GM19438 (cell line): ENCODE data around the gene STK38L.

ENCODE experiments used
- ATAC-seq: cut with Tn5 transposase; IDR thresholded peaks from one replicate; pipeline ENCODE4 v1.9.1; 2021; ENCODE audit warnings: low read depth; ENCODE audit not compliant: unreplicated experiment

Gene STK38L

GRCh38 chr12:27272373-27273028 lies 28.4 kb downstream of the STK38L start:
- ATAC-seq: no peak

- ATAC-seq: no peak
Observed at GRCh38 chr12:27273114-27273513, 29.0 kb downstream of the STK38L start.

DNA sequence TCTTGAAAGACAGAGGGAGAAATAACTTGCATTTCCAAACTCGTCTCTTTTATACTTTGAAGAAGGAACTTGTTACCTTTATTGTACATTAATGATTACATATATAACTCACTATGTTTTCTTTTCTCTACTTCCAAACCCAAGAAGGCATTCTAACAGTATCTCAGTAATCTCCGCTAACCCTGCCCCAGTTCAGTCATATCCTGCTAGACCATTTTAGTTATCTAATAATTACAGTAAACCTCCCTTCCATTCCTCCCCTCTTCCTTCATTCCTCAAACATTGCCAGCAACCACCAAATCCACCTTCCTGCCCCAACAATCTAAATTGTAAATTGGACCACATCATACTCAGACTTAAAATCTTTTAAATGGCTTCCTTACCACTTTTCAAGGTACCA lies 30.6 kb downstream of the STK38L start:
- no peak for ATAC-seq

GRCh38 chr12:27276275-27276674 lies 32.2 kb downstream of the STK38L start:
- ATAC-seq: no peak

- no peak for ATAC-seq
Observed at GRCh38 chr12:27277846-27278260, 33.8 kb downstream of the STK38L start.

DNA sequence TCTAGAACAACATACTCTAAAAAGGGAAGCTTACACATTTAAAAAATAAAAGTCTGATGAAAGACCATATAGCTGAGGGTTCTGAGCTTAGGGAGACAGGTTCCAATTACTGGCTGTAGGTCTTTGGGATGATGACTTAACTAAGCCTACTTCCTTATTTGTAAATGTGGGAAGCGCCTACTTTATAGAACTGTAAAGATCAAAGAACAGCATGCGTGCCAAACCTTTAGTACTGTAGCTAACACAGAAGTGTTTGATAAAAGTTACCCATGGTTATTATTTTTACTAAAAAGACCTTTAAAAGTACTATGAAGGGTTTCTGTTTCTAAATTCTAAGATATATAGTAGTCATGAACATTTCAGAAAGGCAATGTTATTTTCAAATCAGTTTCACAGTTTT lies 35.7 kb downstream of the STK38L start:
- no peak for ATAC-seq

DNA sequence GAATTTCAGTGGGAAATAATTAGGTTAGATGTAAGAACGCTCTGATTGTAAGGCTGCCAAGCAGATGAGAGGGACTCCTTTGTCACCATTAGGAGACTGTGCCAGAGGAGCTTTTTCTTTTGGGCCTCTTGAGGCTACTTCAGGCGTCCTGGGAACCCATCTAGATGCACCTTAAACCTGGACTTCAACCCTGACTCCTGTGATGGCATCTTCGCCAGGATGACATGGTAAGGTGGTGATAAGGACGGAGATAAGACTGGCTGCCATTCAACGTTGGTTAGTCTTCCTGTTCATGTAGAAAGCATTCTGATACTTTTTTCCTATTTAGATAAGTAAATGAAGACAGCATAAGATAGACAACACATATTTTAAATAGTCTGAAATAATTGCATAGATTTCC lies 36.3 kb downstream of the STK38L start:
- ATAC-seq: no peak

- ATAC-seq: no peak
Observed at GRCh38 chr12:27282754-27283153, 38.7 kb downstream of the STK38L start.

DNA sequence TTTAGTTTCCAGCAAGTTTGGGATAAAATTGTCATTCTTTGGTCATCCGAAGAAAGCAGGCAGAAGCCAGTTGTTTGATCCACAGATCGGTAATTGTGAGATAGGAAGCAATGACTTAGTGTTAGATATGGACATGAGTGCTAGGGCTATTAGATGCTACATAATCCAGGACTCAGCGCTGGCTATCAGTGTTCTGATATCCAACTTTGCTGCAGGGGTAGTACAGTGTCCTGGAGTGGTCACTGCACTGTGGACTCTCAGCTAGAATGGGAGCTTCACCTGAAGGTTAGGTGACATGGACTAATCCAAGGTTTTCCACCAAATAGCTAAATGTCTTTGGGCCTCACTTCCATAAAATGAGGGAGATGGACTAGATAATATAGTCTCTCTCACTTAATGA lies 39.9 kb downstream of the STK38L start:
- no peak for ATAC-seq

DNA sequence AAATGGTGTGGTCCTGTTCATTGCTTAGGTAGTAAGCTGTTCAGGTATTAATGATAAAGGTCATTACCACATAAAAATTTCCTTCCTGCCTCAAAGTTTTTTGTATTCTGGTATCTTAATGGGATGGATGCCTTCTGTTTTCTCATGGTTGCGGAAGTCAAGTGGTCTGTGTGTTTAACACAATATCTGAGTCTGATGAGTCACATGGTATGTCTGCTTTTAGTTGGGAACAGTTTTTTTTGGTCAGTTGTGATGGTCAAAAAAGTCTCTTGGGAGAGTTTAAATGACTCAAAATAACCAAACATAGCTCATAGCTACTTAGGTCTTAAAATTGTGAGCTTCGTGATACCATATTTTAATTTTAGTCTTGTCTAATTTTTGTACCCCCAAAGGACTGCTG lies 40.7 kb downstream of the STK38L start:
- ATAC-seq: no peak

- ATAC-seq: no peak
Observed at GRCh38 chr12:27285403-27285802, 41.3 kb downstream of the STK38L start.

DNA sequence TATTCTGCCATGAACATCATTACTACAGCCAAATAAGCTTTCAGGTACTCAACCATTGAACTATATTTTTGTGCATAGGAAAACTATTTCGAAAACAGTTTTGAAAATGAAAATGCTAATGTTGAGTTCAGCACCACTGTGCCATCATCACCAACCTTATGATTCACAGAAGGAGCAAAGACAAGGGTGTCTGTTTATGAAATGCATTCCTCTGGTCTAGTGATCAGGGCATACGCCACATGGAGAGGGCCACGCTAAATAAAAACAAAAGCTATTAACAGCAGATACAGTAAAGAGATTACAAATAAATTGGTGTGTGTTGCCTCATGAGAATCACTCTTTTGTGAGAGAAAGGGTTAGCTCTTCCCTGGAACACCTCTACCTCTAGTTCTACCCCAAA lies 45.3 kb downstream of the STK38L start:
- no peak for ATAC-seq

DNA sequence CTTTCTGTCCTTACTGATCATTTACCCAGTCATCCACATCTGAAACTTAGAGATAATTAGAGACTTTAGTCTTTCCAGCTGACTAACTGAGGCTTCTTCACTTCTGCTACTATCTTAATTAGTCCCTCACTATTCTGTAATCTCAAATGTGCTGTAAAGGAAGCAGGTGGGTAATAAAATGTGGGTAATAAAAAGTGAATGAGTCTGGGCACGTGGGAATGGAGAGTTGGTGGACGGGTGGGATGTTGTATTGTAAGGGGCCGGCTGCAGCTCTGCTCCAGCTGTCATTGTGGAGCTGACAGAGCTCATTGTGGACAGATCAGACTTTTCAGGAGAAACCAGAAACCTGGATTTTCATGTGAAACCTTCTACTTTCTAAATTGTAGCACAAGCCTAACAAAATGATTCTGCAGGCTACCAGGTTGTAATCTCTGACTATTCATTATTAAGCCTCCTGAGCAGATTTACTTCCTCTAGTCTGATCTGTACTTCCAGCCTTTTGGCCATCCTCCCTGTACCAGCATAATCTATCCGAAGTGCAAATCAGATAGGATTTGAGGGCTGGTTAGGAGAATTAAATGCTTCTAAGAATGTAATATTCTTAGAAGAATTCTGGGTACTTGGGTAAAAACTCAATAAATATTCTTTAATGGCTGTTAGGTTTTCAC lies 46.5 kb downstream of the STK38L start:
- ATAC-seq: no peak

DNA sequence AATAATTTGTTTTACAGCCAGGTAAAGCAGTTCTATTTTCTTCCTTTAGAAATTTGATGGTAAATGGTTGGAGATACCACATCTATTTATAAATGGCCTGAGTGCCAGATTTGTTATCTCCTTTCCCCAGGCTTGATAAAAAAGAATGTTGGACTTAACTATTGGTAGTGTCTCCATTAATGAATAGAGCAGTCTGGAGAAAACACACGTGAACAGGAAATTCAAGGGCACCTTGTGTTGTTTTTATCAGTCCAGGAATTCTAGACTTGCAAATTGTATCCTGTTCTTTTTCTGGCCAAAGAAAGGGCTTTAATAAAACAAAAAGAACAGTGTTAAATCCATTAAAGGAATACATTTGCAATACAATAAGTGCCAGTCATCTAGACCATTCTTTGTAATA lies 47.8 kb downstream of the STK38L start:
- ATAC-seq: no peak

GRCh38 chr12:27292718-27293117 lies 48.6 kb downstream of the STK38L start:
- no peak for ATAC-seq

DNA sequence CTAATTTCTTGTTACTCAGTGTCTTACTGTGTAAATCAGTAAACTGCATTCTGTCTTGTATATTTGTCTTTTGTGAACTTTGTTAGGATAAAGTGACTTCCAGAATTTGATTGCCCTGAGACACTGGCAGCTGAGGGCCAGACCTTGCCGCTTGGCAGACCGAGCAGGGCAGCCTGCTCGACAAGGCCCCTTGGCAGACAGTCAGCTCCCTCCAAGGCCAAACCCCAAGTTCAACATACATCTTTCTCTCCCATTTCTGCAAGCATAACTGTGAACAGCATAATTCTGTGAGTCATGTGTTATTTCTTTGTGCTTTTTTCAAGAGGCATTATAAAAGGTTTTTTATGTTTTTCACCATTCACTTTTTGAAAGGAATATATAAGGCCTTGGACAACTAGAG lies 49.4 kb downstream of the STK38L start:
- no peak for ATAC-seq

- ATAC-seq: no peak
Observed at GRCh38 chr12:27296674-27297073, 52.6 kb downstream of the STK38L start.

GRCh38 chr12:27297566-27297965 lies 53.5 kb downstream of the STK38L start:
- no peak for ATAC-seq

DNA sequence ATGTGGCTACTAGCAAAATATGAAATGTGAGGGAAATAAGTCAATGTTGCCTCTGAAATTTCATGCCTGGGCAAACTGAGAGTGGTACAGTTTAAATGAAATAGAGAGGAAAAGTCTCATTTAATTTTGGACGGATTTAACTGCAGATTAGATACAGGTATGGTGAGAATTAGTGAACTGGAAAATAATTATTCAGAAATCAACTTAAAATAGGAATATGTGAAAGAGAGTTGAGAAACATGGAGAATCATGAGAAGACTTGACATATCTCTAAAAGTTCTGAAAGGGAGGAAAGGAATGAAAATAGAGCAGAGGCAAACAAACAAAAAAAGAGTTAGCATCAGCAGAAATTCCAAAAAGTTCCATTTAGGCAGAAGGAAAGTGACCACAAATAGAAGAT lies 55.0 kb downstream of the STK38L start:
- no peak for ATAC-seq

DNA sequence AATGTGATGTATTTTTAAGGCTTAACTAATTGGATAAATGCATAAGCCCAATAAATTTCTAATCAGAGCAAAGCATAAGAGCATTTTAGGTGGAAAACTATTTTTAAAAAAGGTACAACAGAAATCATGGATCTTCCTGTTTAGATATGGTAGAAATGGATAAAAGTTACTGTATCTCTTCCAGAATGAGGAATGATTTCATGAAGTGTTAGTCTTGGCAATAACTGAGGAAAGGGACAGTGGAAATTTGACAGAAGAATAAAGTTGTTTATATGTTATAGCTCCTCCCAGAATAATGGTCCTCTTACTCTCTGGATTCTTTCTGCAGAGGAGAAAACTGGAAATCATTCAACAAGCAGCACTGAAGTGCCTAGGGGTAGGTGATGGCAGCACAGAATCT lies 56.1 kb downstream of the STK38L start:
- no peak for ATAC-seq

DNA sequence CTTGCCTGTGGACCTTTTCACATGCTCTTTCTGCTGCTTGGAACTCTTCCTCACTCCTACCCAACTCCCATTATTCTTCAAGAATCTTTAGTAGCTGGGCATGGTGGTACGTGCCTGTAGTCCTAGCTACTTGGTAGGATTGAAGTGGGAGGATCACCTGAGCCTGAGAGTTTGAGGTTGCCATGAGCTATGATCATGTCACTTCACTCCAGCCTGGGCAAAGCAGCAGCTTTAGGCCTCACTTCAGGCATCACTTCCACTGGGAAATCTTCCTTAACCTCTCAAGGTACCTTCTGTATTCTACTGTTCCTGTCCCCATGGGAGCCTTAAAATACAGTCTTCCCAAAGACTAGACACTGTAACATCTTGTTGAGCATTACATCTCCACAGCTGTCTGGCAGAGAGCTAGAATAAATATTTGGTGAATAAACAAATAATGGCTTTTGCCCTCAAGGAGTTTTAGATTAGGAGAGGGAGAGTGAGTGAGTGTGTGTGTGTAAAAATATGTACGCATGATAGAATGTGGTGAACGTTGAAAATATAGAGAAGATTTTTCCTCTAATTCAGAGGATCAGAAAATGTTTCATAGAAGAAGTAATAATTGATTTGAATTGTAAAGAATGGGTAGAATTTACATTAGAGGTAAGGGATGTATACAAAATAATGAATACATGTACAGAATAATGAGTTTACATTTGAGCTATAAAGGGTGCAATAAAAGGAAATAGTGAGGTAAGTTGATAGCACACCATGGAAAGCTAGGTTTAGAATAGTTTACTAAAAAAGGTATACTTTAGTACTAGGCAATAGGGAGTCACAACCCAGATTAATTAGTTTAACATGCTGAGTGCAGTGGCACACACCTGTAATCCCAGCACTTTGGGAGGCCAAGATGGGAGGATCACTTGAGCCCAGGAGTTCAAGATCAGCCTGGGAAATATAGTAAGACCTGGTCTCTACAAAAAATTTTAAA lies 59.3 kb downstream of the STK38L start:
- ATAC-seq: no peak
